ENCODE measurements around the gene SPG7.

DNA sequence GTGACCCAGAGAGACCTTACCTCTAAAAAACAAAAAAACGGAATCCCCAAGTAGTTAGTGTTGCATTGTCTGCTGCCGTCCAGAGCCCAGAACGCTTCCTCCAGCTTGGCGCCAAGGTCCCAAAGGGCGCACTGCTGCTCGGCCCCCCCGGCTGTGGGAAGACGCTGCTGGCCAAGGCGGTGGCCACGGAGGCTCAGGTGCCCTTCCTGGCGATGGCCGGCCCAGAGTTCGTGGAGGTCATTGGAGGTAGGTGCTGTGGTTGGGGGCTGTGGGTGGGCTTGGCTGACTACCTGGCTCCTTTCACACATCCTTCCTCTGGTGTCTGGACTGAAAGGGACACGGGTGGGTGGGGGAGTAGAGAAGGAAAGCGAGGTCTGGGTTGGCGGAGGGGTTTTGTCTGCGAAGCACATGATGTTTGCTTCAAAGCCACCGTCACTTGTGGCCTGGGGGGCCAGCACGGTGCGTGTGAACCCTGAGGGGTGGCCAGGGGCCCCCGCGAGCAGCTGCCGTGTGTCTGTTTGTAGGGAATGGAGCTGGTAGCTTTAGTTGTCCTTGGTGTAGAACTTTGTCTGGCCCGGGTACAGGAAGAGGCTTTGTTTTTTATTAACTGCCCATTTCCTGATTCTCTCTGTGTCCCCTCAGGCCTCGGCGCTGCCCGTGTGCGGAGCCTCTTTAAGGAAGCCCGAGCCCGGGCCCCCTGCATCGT, 23.8 kb downstream of the SPG7 start:
- TF ChIP-seq POLR2A (IDR thresholded peaks at IDR 0.05; ENCODE audit: low read length) = no peak
- TF ChIP-seq GATA1 (IDR thresholded peaks at IDR 0.05; ENCODE audit: low read depth, low read length) = no peak
